Measurements from ENCODE around the gene CD63.

CD63 gene

GRCh38 chr12:55737581-55738122 lies 8.8 kb upstream of the CD63 start:
- peak overlapping the region; percentile 64 for H3K4me2 ChIP-seq
- peak overlapping the region; percentile 72 for H3K4me3 ChIP-seq (IDR thresholded peaks at IDR 0.05; ENCODE audit: insufficient read depth, low read depth, low read length)
- H3K27me3 ChIP-seq (ENCODE audit: insufficient read depth, low read depth) = peaks cover 5% of the 10 kb centered on the region; the same call in 1 of the 2 replicates
- no peaks in the 10 kb centered on the region for H3K79me2 ChIP-seq (ENCODE audit: insufficient read depth, low read depth)
- H4K20me1 ChIP-seq (ENCODE audit: insufficient read depth) = no peaks in the 10 kb centered on the region
- H3K27ac ChIP-seq = peak overlapping the region; percentile 53
- H3K4me1 ChIP-seq (ENCODE audit: low read depth, poor library complexity, severe bottlenecking) = peaks cover 30% of the 10 kb centered on the region
- TF ChIP-seq CTCF (conservative IDR thresholded peaks at IDR 0.05; ENCODE audit: low read depth, low read length) = no peak
- peak overlapping the region; percentile 84 for H2AFZ ChIP-seq (ENCODE audit: low read depth)
- peak overlapping the region; percentile 51; the same call in 1 of the 2 replicates for H3K9ac ChIP-seq
- H3K36me3 ChIP-seq (ENCODE audit: insufficient read depth) = no peaks in the 10 kb centered on the region

GRCh38 chr12:55736780-55737580 lies 8.2 kb upstream of the CD63 start:
- H4K20me1 ChIP-seq (ENCODE audit: insufficient read depth) = no peaks in the 10 kb centered on the region
- peak; percentile 97 for TF ChIP-seq CTCF (conservative IDR thresholded peaks at IDR 0.05; ENCODE audit: low read depth, low read length)
- H3K79me2 ChIP-seq (ENCODE audit: insufficient read depth, low read depth) = no peaks in the 10 kb centered on the region
- H3K27me3 ChIP-seq (ENCODE audit: insufficient read depth, low read depth) = peaks cover 3% of the 10 kb centered on the region; the same call in 1 of the 2 replicates
- no peak overlapping the region; the same call in 1 of the 2 replicates for H3K27ac ChIP-seq
- peaks cover 25% of the 10 kb centered on the region for H3K4me1 ChIP-seq (ENCODE audit: low read depth, poor library complexity, severe bottlenecking)
- H3K9ac ChIP-seq = no peak overlapping the region
- H3K4me2 ChIP-seq = peak overlapping the region; percentile 64
- H2AFZ ChIP-seq (ENCODE audit: low read depth) = peak overlapping the region; percentile 84; the same call in 1 of the 2 replicates
- H3K4me3 ChIP-seq (IDR thresholded peaks at IDR 0.05; ENCODE audit: insufficient read depth, low read depth, low read length) = no peak overlapping the region
- no peaks in the 10 kb centered on the region for H3K36me3 ChIP-seq (ENCODE audit: insufficient read depth)

- Histone ChIP-seq H3K79me2 (ENCODE audit: insufficient read depth, low read depth) (no peaks in the 10 kb centered on the region), H2AFZ (ENCODE audit: low read depth) (no peak overlapping the region), H3K27me3 (ENCODE audit: insufficient read depth, low read depth) (no peaks in the 10 kb centered on the region; the same call in 1 of the 2 replicates), H3K36me3 (ENCODE audit: insufficient read depth) (no peaks in the 10 kb centered on the region), H3K4me2 (no peak overlapping the region), H3K9ac (no peak overlapping the region), H4K20me1 (ENCODE audit: insufficient read depth) (no peaks in the 10 kb centered on the region), H3K4me1 (ENCODE audit: low read depth, poor library complexity, severe bottlenecking) (peaks cover 24% of the 10 kb centered on the region), H3K27ac (no peak overlapping the region), H3K4me3 (IDR thresholded peaks at IDR 0.05; ENCODE audit: insufficient read depth, low read depth, low read length) (no peak overlapping the region)
- no peak for TF ChIP-seq CTCF (conservative IDR thresholded peaks at IDR 0.05; ENCODE audit: low read depth, low read length)
These were observed 7.3 kb upstream of the CD63 start for GRCh38 chr12:55736076-55736475.

GRCh38 chr12:55734595-55734994 lies 5.8 kb upstream of the CD63 start:
- H3K9ac ChIP-seq = no peak overlapping the region
- no peaks in the 10 kb centered on the region for H4K20me1 ChIP-seq (ENCODE audit: insufficient read depth)
- no peak overlapping the region for H3K4me3 ChIP-seq (IDR thresholded peaks at IDR 0.05; ENCODE audit: insufficient read depth, low read depth, low read length)

More at GRCh38 chr12:55734595-55734994, 5.8 kb upstream of the CD63 start:
- no peaks in the 10 kb centered on the region for H3K36me3 ChIP-seq (ENCODE audit: insufficient read depth)
- peaks cover 26% of the 10 kb centered on the region for H3K4me1 ChIP-seq (ENCODE audit: low read depth, poor library complexity, severe bottlenecking)
- H3K27ac ChIP-seq = no peak overlapping the region
- no peak overlapping the region for H3K4me2 ChIP-seq
- no peaks in the 10 kb centered on the region for H3K79me2 ChIP-seq (ENCODE audit: insufficient read depth, low read depth)
- H3K27me3 ChIP-seq (ENCODE audit: insufficient read depth, low read depth) = no peaks in the 10 kb centered on the region
- no peak overlapping the region for H2AFZ ChIP-seq (ENCODE audit: low read depth)
- TF ChIP-seq CTCF (conservative IDR thresholded peaks at IDR 0.05; ENCODE audit: low read depth, low read length) = no peak
